ENCODE data around the gene SNRPB. TPM values are rescaled to one million over a fixed set of nuclear protein-coding genes. Genes with fewer than 3 reads are reported as not detected.

The SNRPB gene
- polyA plus RNA-seq, 3 donors, result 136 to 213 (median 183) TPM

GRCh38 chr20:2429051-2429450, 41.5 kb downstream of the SNRPB start:
- H3K27me3 ChIP-seq (ENCODE audit: control insufficient read depth in 2 of 2, insufficient read depth in 2 of 2, low read length in 2 of 2), result peaks cover 8 to 9% of the 10 kb centered on the region in 2 donors
- Mint-ChIP-seq H3K4me1 (no peaks in the 10 kb centered on the region), H3K9me3 (peaks cover 0 to 3% (median 0%) of the 10 kb centered on the region in 7 donors), H3K27me3 (ENCODE audit: low read depth in 3 of 3) (peaks cover 13 to 22% (median 14%) of the 10 kb centered on the region in 3 donors), H3K36me3 (no peaks in the 10 kb centered on the region), H3K4me3 (no peak overlapping the region), H3K27ac (no peak overlapping the region)
- no peak overlapping the region for H3K4me2 ChIP-seq (replicated peaks; ENCODE audit: extremely low read depth, low read length, poor library complexity, severe bottlenecking)
- no peak overlapping the region for H3K9ac ChIP-seq (ENCODE audit: insufficient read depth, low read length, poor library complexity, severe bottlenecking)
- H3K36me3 ChIP-seq (replicated peaks in 1 of 2; ENCODE audit: control insufficient read depth in 1 of 2, insufficient read depth in 2 of 2, low read length in 2 of 2), result no peaks in the 10 kb centered on the region
- H3K4me3 ChIP-seq (replicated peaks in 1 of 3; ENCODE audit: low read depth in 2 of 3, low read length in 3 of 3), result no peak overlapping the region
- H2AFZ ChIP-seq (ENCODE audit: insufficient read depth, low read depth, low read length, poor library complexity, severe bottlenecking), result no peak overlapping the region
- intact Hi-C loops (cut with micrococcal nuclease), result no loop called here
- H3K79me2 ChIP-seq (ENCODE audit: insufficient read depth, low read length), result no peaks in the 10 kb centered on the region
- H3K4me1 ChIP-seq (ENCODE audit: control insufficient read depth in 1 of 2, insufficient read depth in 2 of 2, low read length in 2 of 2), result no peaks in the 10 kb centered on the region
- WGBS (ENCODE audit: insufficient coverage), result 100% methylated on average over 2 of the region's 6 CpGs
- no peaks in the 10 kb centered on the region for H4K20me1 ChIP-seq (ENCODE audit: insufficient read depth, low read length)
- TF ChIP-seq, protein P1, sequence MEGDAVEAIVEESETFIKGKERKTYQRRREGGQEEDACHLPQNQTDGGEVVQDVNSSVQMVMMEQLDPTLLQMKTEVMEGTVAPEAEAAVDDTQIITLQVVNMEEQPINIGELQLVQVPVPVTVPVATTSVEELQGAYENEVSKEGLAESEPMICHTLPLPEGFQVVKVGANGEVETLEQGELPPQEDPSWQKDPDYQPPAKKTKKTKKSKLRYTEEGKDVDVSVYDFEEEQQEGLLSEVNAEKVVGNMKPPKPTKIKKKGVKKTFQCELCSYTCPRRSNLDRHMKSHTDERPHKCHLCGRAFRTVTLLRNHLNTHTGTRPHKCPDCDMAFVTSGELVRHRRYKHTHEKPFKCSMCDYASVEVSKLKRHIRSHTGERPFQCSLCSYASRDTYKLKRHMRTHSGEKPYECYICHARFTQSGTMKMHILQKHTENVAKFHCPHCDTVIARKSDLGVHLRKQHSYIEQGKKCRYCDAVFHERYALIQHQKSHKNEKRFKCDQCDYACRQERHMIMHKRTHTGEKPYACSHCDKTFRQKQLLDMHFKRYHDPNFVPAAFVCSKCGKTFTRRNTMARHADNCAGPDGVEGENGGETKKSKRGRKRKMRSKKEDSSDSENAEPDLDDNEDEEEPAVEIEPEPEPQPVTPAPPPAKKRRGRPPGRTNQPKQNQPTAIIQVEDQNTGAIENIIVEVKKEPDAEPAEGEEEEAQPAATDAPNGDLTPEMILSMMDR (IDR thresholded peaks at IDR 0.05), result no peak
- no peak for DNase-seq
- H3K27ac ChIP-seq (ENCODE audit: low read depth in 1 of 2, low read length in 2 of 2), result no peak overlapping the region
- H3K9me3 ChIP-seq (replicated peaks in 1 of 2; ENCODE audit: control insufficient read depth in 1 of 2, insufficient read depth in 1 of 2, low read length in 2 of 2), result peaks cover 0 to 3% of the 10 kb centered on the region in 2 donors

DNA sequence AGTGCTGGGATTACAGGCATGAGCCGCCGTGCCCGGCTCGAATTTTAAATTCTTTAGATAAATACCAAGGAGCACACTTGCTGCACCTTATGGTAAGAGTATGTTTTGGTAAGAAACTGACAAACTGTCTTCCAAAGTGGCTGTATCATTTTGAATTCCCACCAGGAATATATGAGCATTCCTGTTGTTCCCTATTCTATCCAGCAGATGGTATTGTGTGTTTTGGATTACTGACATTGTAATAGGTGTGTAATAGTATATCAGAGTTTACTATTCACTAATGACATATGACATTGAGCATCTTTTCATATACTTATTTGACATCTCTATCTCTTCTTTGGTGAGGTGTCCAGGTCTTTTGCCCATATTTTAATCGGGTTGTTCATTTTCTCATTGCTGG, 49.3 kb downstream of the SNRPB start:
- no peak overlapping the region for H3K4me2 ChIP-seq (replicated peaks; ENCODE audit: extremely low read depth, low read length, poor library complexity, severe bottlenecking)
- no peak overlapping the region for H3K4me3 Mint-ChIP-seq
- no CpG with 5 or more reads among the region's 5 CpGs for WGBS (ENCODE audit: insufficient coverage)
- H3K79me2 ChIP-seq (ENCODE audit: insufficient read depth, low read length), result no peaks in the 10 kb centered on the region
- TF ChIP-seq, protein P1 (IDR thresholded peaks at IDR 0.05), result no peak
- no peak overlapping the region for H3K27ac Mint-ChIP-seq
- no peak overlapping the region for H3K4me3 ChIP-seq (replicated peaks in 1 of 3; ENCODE audit: low read depth in 2 of 3, low read length in 3 of 3)
- peaks cover 5 to 18% (median 14%) of the 10 kb centered on the region in 3 donors for H3K27me3 Mint-ChIP-seq (ENCODE audit: low read depth in 3 of 3)
- H3K4me1 Mint-ChIP-seq, result no peaks in the 10 kb centered on the region
- no peak for DNase-seq
- no peaks in the 10 kb centered on the region for H3K4me1 ChIP-seq (ENCODE audit: control insufficient read depth in 1 of 2, insufficient read depth in 2 of 2, low read length in 2 of 2)
- no peak overlapping the region for H3K27ac ChIP-seq (ENCODE audit: low read depth in 1 of 2, low read length in 2 of 2)
- peaks cover 0 to 4% of the 10 kb centered on the region in 2 donors for H3K9me3 ChIP-seq (replicated peaks in 1 of 2; ENCODE audit: control insufficient read depth in 1 of 2, insufficient read depth in 1 of 2, low read length in 2 of 2)
- H3K27me3 ChIP-seq (ENCODE audit: control insufficient read depth in 2 of 2, insufficient read depth in 2 of 2, low read length in 2 of 2), result peaks cover 0 to 9% of the 10 kb centered on the region in 2 donors
- no peaks in the 10 kb centered on the region for H4K20me1 ChIP-seq (ENCODE audit: insufficient read depth, low read length)
- no peak overlapping the region for H3K9ac ChIP-seq (ENCODE audit: insufficient read depth, low read length, poor library complexity, severe bottlenecking)
- no peaks in the 10 kb centered on the region for H3K36me3 Mint-ChIP-seq
- no peaks in the 10 kb centered on the region for H3K36me3 ChIP-seq (replicated peaks in 1 of 2; ENCODE audit: control insufficient read depth in 1 of 2, insufficient read depth in 2 of 2, low read length in 2 of 2)
- no peak overlapping the region for H2AFZ ChIP-seq (ENCODE audit: insufficient read depth, low read depth, low read length, poor library complexity, severe bottlenecking)
- intact Hi-C loops (cut with micrococcal nuclease), result no loop called here
- H3K9me3 Mint-ChIP-seq, result peaks cover 0 to 6% (median under 1%) of the 10 kb centered on the region in 7 donors

Data from CD14-positive monocyte (primary cell).